Stimulated activated naive CD8-positive, alpha-beta T cell treated with anti-CD3 and anti-CD28 coated beads, Interleukin-15, amount 100 ng/mL, for 72 hours (primary cell): ENCODE data around the gene PARVB.

Experiments used
- ATAC-seq: fragments of 150-1000 bp; cut with Tn5 transposase; 2 replicates; pipeline ENCODE4 v1.10.0; 2021; ENCODE audit warnings: mild to moderate bottlenecking, moderate library complexity
- DNase-seq, 2 donors: peaks; one replicate each; pipeline ENCODE4 v3.0.0; 2021 to 2022
- H3K27ac Mint-ChIP-seq, 2 donors: one replicate each; pipeline ENCODE4 v1.8.0; 2022; ENCODE audit warnings: mild to moderate bottlenecking in 2 of 2, mixed read lengths in 2 of 2, moderate library complexity in 2 of 2
- H3K27me3 Mint-ChIP-seq: one replicate; pipeline ENCODE4 v1.8.0; 2022; ENCODE audit warnings: mixed read lengths
- H3K4me1 Mint-ChIP-seq: one replicate; pipeline ENCODE4 v1.8.0; 2022; ENCODE audit warnings: mild to moderate bottlenecking, mixed read lengths
- H3K4me3 Mint-ChIP-seq, 2 donors: one replicate each; pipeline ENCODE4 v1.8.0; 2022; ENCODE audit warnings: mild to moderate bottlenecking in 2 of 2, mixed read lengths in 2 of 2, moderate library complexity in 1 of 2
- H3K9me3 Mint-ChIP-seq, 2 donors: one replicate each; pipeline ENCODE4 v1.8.0; 2022; ENCODE audit warnings: mixed read lengths in 2 of 2

The PARVB gene

DNA sequence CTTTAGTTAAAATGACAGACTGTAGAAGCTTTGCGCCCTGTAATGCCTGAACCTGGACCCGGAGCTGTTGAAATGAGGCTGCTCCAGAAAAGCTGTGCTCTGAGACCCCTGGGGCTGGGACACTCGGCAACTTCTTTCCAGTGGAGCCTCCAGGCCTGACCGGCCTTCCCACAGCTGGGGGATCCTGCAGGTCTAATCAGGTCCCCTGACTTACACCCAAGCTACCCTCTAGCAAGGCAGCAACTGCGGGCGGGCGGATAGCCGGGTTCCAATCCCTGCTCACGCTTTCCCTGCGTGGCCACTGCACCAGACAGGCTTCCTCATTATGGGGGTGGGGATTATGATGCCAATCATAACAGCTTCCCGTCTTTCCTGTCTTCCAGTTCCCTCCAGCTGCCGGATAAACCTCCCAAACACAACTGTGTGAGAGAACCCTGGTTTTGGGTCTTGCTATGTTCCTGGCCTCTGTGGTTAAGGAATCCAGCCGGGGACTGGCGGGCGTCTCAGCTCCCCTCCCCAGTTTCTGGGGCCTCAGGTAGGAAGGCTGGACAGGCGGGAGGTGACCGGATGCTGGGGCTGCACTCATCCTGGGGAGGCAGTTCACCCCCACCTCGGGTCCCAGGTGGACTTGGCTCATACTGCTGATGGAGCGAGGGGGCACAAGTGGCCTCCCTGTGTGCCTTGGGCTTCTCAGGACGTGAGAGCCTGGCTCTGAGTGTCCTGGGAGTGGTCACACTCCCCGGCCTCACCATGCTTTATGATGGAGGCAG is 195.2 kb downstream of the PARVB start:
- H3K4me1 Mint-ChIP-seq = no peaks in the 10 kb centered on the region
- DNase-seq (no peak), ATAC-seq (no peak)
- H3K4me3 Mint-ChIP-seq = no peak overlapping the region
- H3K27me3 Mint-ChIP-seq = no peaks in the 10 kb centered on the region
- H3K27ac Mint-ChIP-seq = no peak overlapping the region
- H3K9me3 Mint-ChIP-seq = no peaks in the 10 kb centered on the region

DNA sequence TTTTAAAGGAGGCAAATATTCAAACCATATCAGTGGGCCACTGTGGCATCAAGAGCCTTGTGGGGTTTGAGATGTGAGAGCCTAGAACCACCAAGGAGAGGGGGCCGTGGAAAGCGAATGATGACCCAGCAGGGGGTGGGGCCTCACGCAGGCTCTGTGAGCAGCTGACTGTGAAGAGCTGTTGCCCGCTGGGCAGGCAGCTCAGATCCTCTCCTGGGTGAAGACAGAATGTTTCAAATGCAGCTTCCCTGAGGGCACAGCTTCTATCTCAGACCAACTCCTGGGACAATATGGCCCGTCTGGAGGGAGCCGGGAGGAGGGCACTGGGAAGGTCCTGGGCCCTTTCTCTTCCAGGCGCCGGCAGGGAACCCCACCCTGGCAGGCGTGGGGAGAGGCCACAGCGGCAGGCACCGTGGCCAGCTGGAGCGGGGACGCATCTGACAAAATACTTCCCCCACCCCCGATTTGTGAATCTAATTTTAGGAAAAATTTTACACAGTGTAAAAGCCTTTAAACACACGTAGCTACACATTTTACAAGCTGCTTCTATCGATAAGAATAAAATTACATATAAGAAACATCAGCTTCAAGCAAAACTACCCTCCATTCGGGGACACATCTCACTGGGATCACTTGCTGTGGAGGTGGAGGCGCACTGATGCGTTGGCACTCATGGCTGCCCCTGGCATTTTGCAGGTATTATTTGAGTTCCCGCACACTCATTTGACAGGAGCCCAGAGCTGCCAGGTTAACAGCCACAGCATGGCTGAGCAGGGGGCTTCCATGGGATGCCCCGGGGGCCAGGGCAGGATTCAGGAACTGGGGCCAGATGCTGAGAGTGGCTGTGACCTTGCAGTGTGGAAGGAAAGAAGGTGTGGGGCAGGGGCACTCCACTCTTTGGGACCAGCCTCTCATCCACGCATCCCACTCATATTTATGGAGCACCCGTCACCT is 196.9 kb downstream of the PARVB start:
- ATAC-seq (no peak), DNase-seq (no peak)
- Mint-ChIP-seq H3K27ac (no peak overlapping the region), H3K27me3 (peaks cover 13% of the 10 kb centered on the region), H3K4me1 (no peaks in the 10 kb centered on the region), H3K9me3 (no peaks in the 10 kb centered on the region), H3K4me3 (no peak overlapping the region)

DNA sequence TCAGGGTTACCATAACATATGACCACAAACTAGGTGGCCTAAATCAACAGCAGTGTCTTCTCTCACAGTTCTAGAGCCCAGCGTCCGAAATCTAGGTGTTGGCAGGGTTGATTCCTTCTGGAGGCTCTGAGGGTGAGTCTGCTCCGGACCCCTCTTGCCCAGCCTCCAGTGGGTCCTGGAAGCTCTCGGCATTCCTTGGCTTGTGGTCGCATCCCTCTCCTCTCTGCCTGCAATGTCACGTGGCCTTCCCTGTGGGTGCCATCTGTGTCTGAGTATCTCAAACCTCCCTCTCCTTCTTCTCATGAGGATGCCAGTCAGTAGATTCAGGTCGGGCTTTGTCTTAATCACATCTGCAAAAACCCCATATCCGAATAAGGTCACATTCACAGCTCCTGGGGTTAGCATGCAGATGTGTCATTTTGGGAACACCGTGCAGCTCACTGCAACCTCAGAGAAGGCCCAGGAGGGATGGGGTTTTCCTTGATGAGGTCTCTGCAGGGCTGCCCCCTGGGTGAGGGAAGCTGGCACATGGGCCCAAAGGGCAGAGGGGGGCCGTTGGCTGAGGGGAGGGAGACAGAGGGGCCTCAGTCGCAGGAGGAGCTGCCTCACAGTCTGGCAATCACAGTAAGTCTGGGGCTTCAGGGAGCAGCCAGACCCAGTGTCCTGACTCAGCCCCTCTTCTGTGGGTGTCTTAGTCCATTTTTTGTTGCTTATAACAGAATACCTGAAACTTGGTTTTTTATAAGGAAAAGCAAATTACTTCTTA is 197.8 kb downstream of the PARVB start:
- Mint-ChIP-seq H3K4me3 (no peak overlapping the region), H3K27me3 (peaks cover 18% of the 10 kb centered on the region), H3K9me3 (no peaks in the 10 kb centered on the region), H3K27ac (no peak overlapping the region), H3K4me1 (no peaks in the 10 kb centered on the region)
- no peak for ATAC-seq
- peak in 1 of 2 donors; percentile 7 for DNase-seq
